HG02840 (cell line): ENCODE measurements around the gene PLCD3.

Experiments
- ATAC-seq: cut with Tn5 transposase; IDR thresholded peaks from one replicate; pipeline ENCODE4 v1.9.1; 2021; ENCODE audit warnings: mild to moderate bottlenecking, moderate library complexity, moderate number of reproducible peaks; ENCODE audit not compliant: unreplicated experiment, low FRiP score

PLCD3 gene

GRCh38 chr17:45106096-45106495 is 26.2 kb downstream of the PLCD3 start:
- no peak for ATAC-seq

DNA sequence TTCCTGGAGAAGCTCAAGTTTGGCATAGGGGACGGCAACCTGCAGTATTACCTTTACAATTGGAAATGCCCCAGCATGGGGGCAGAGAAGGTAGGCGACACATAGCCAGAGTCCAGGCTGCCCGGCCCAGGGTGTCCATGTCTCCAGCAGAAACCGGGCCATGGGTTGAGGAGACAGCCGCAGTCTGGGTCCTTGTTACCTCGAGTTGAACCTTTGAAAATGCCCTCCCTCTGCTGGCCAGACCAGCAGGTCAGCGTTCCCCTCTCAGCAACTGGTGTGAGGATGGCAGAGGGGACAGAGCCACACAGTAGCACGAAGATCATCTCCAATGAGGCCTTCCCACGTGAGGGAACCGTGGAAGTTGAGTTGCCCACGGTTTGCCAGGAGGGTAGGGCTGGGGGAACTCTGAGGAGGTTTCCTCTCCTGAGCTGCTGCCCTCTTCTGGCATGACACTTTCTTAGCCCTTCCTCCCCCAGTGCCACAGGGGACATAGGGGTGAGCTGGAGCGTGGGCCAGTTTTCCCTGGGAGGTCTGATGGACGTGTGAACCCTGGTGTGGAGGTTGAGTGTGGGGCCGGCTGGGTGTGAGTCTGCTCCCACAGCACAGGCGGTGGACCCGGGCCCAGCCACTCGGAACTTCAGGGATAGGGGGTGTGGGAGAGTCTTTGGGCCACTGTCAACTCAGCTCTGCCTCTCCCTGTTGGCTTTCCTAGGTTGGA is 27.2 kb downstream of the PLCD3 start:
- ATAC-seq = no peak

DNA sequence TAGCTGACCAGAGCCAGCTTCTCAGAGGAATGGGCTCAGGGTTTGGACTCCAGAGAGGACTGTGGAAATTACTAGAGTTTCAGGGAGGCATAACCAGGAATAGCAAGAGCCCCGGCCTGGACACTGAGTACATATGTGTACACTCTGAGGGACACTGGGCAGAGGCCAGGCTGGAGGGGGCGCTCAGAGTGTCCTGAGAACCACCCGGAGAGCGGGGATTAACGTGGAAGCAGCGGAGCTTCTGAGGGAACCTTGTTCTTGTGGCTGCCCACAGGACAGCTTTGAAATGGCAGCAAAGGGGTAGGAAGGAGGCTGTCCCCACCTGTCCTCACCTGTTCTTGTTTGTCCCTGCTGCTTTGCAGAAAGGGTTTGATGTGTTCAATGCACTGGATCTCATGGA is 27.8 kb downstream of the PLCD3 start:
- no peak for ATAC-seq

- ATAC-seq = no peak
These were observed 28.3 kb downstream of the PLCD3 start for GRCh38 chr17:45104029-45104428.

DNA sequence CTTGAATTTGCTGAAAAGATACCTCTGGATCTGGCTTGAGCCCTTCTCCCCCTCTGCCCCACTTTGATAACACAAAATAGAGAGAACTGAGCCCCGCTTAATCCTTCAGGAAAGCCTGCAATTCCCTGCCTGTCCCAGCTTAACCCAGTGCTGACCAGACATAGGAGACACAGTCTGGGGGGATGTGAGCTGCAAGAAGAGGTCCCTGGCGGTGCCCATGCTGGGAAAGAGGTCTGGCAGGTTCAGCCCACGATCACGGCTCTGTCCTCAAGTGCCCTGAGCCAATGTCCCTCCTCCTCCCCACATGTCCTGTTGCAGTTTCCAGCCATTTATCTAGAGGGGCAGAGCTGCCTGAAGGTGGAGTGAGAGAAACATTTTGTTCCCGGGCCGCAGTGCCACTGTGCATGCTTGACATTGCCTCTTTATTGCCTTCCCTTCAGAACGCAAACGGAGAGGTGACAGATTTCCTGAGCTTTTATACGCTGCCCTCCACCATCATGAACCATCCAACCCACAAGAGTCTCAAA is 29.0 kb downstream of the PLCD3 start:
- ATAC-seq = no peak

- ATAC-seq = no peak
These were observed 29.5 kb downstream of the PLCD3 start for GRCh38 chr17:45102856-45103255.

GRCh38 chr17:45101883-45102811 is 30.2 kb downstream of the PLCD3 start:
- no peak for ATAC-seq

DNA sequence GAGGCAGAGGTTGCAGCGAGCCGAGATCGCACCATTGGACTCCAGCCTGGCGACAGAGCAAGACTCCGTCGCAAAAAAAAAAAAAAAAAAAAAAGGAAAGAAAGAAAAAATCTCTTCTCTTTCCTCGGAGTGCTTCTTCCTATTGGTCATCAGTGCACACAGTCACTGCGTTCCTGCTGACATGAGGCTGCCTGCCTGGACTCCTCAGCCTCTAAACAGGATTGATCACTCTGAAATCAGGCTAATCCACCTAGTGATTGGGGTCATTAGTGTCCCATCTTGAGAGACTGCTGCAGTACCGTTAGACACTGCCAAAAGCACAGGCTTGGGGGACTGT is 30.8 kb downstream of the PLCD3 start:
- no peak for ATAC-seq

GRCh38 chr17:45098869-45099616 is 33.3 kb downstream of the PLCD3 start:
- ATAC-seq = no peak

DNA sequence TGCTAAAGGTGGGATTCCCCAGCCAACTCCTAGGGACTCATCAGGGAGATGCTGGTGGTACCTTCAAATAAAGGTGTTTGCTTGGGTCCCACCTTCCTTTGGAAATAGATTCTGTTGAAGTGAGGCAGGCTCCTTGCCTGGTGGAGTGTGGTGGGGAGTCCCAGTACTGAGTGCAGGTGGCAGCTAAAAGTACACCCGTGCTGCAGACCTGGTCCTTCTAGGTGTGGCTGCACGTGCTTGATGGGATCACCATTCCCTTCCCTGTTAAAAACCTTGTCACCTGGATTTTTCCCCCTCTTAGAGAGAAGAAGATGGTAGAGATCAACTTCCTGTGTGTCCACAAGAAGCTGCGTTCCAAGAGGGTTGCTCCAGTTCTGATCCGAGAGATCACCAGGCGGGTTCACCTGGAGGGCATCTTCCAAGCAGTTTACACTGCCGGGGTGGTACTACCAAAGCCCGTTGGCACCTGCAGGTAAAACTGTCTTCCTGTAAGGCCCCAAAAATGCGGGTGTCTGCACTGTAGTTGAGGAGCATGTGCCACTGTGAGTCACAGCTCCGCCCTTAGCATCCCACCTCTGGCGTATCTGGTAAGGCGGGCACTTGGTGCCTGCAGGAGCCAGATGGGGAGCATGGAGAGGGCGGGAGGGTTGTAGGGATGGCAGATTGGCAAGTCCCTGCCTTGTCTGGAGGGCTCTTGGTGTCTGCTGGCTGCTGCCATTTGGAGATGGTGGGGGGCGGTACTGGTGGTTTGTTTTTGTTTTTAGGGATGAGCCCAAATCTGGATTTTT is 34.0 kb downstream of the PLCD3 start:
- ATAC-seq = no peak

- no peak for ATAC-seq
These were observed 35.4 kb downstream of the PLCD3 start for GRCh38 chr17:45096926-45097325.

DNA sequence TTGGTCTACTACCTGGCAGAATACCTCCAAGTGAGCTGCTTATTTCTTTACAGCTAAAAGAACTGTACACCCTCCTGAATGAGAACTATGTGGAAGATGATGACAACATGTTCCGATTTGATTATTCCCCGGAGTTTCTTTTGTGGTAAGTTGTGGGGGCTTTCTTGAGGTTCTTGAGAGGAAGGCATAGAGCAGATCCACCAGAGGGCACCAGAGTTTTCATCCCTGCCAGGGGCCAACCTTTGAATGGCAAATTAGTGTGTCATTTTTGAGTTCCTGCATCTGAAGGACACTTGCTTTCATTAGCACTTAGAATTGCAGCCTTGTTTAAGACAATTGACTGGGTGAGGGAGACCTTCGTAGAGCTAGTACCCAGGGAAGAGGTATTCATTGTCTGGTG is 36.2 kb downstream of the PLCD3 start:
- no peak for ATAC-seq

DNA sequence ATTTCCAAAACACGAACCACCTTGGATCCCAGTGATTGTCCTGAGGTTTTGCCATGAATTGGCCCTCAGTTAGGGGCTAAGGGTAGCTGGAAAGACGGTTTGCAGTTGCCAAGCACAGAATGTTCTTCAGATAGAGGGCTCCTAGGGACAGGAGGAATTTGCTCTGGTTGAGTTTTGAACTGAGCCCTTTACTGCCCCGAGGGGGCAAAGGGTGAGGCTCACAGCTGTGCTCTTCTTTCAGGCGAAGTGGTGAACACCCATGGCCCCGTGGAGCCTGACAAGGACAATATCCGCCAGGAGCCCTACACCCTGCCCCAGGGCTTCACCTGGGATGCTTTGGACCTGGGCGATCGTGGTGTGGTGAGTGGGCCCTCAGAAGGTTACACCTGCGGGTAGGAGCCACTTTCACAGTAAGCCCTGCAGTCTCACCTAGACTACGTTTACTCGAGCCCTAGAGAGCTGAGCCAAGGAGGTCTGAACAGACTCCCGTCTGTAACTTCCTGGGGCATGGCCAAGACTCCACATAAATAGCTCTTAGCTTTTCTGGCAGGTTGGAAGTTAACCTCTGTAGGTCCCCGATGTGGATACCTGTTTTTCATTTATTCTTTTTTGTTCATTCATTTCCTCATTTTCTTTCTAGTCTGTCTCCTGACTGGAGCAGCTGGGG is 38.7 kb downstream of the PLCD3 start:
- no peak for ATAC-seq

GRCh38 chr17:45092911-45093430 is 39.3 kb downstream of the PLCD3 start:
- ATAC-seq = no peak

GRCh38 chr17:45091778-45092425 is 40.4 kb downstream of the PLCD3 start:
- ATAC-seq = no peak

- no peak for ATAC-seq
These were observed 41.6 kb downstream of the PLCD3 start for GRCh38 chr17:45090711-45091110.

- no peak for ATAC-seq
These were observed 43.6 kb downstream of the PLCD3 start for GRCh38 chr17:45088741-45089140.

DNA sequence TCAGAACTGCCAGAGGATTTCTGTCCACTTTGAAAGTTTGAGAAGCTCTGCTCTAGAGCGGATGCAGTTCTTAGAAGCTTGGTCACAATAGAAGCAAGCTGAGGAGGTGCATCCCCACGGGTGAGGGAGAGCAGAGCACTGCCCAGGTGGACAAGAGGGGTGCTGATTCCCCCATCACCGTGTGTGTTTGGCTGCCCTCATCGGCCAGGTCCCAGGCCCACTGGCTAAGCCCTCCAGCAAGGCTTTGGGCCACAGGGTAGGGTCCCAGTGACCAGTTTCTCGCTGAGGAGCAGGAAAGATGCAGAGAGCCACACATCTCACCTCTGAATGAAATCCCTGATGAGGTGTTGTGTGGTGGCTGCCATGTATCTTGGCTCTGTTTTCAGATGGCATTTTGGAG is 44.3 kb downstream of the PLCD3 start:
- ATAC-seq = no peak

DNA sequence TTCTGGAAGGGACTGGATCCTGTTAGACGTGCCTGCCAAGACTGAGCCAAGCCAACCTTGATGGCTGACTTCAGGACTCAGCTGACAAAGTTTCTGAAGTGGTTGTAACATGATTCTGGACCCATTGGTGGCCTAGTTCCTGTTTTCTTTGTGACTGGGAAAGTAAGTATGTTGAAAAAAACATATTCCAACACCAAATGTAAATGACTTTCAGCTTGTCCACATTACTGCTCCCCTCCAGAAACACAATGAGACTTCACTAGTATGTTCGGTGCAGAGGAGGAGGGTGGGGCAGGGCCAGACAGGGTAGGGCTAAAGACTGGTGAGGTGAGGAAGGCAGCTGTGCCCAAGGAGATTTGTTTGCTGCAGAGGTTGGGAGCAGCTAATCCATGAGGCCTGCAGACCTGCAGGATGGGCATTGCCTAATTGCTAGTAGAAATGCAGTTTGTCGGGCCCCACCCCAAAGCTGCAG is 44.8 kb downstream of the PLCD3 start:
- ATAC-seq = no peak
